ENCODE measurements around the gene FAM185A. TPM values are rescaled to one million over a fixed set of nuclear protein-coding genes. Genes with fewer than 3 reads are reported as not detected.
"Not testable (repeated sequence)": the region's sequence is repeated elsewhere in the genome, so short reads cannot be mapped to it uniquely, and the experiment has no call there.

FAM185A gene
- total RNA-seq, 2 experiments from 2014 or later: 4.5 to 4.9 TPM

DNA sequence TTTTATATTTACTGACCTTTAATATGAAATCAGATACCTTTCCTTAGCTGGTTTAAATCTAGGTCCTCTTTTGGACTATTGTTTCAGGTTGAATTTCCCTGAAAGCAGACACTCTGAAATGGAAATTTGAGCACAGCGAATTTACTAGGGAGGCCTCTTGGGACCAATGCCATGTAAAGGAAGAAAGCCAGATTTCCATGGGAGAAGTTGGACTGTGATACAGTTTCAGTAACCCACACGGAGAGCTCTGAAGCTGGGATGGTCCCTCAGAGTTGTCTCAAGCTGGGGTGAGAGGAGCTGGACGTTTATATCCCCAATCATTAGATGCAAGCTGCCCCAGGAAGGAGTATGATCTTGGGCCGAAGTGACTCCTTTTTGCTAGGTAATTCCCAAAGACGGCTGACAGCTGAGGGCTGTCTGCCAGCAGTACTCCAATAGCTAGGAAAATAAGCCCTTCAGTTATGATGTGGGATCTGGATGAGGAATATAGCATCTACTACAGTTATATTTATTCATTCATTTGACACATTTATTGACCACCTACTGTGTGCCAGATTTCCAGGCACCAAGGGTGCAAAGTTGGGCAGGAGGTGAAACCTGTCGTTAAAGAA is 14.6 kb downstream of the FAM185A start:
- H3K9me3 ChIP-seq (ENCODE audit: control insufficient read depth in 1 of 2, insufficient read depth in 1 of 2, low read length in 2 of 2); H3K36me3 ChIP-seq (ENCODE audit: insufficient read depth, low read length); H3K9me3 Mint-ChIP-seq; intact Hi-C loops (cut with DNase I, micrococcal nuclease); H3K27ac ChIP-seq (ENCODE audit: low read depth in 1 of 2, low read length in 2 of 2); H3K4me3 ChIP-seq (ENCODE audit: low read length); H3K4me1 ChIP-seq (ENCODE audit: insufficient read depth, low read length); H3K27ac Mint-ChIP-seq; POLR2A ChIA-PET; ATAC-seq (ENCODE audit: poor library complexity); H3K27me3 ChIP-seq (ENCODE audit: control insufficient read depth in 1 of 2, insufficient read depth in 2 of 2, low read length in 2 of 2); CTCF ChIA-PET; H3K4me3 Mint-ChIP-seq; H3K36me3 Mint-ChIP-seq (ENCODE audit: low read depth); H3K4me1 Mint-ChIP-seq (ENCODE audit: low read depth); DNase-seq; H3K27me3 Mint-ChIP-seq: not testable (repeated sequence)

DNA sequence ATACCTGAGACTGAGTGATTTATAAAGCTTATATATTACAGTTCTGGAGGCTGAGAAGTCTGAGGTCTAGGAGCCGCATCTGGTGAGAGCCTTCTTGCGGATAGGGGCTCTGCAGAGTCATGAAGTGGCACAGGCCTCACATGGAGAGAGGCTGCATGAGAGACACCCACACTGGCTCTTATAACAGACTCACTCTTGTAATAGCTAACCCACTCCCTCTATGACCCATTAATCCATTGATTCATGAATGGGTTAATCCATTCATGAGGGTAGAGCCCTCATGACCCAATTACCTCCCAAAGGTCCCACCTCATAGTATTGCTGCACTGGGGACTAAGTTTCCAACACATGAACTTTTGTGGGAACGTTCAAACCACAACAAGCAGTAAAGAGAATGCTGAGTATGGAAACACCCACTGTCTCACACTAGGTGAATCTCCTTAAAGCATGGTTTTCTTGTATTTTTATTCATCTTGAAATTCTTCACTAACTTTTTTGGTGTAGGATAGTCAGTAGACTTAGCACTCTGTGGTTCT is 20.9 kb downstream of the FAM185A start:
- H3K4me1 Mint-ChIP-seq (ENCODE audit: low read depth); intact Hi-C loops (cut with DNase I, micrococcal nuclease); POLR2A ChIA-PET; DNase-seq; H3K27me3 ChIP-seq (ENCODE audit: control insufficient read depth in 1 of 2, insufficient read depth in 2 of 2, low read length in 2 of 2); H3K4me1 ChIP-seq (ENCODE audit: insufficient read depth, low read length); H3K27ac ChIP-seq (ENCODE audit: low read depth in 1 of 2, low read length in 2 of 2); H3K36me3 Mint-ChIP-seq (ENCODE audit: low read depth); H3K9me3 ChIP-seq (ENCODE audit: control insufficient read depth in 1 of 2, insufficient read depth in 1 of 2, low read length in 2 of 2); CTCF ChIA-PET; H3K9me3 Mint-ChIP-seq; H3K4me3 Mint-ChIP-seq; H3K27ac Mint-ChIP-seq; H3K4me3 ChIP-seq (ENCODE audit: low read length); ATAC-seq (ENCODE audit: poor library complexity); H3K36me3 ChIP-seq (ENCODE audit: insufficient read depth, low read length); H3K27me3 Mint-ChIP-seq: not testable (repeated sequence)

DNA sequence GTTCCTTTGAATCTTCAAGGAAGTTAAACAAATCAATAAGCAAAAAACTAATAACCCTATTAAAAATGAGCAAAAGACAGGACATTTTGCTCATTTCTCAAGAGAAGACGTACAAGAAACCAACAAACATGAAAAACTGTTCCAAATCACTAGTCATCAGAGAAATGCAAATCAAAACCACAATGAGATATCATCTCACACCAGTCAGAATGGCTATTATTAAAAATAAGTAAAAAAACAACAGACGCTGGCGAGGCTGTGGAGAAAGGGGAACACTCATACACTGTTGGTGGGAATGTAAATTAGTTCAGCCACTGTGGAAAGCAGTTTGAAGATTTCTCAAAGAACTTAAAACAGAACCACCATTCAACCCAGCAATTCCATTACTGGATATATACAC is 21.7 kb downstream of the FAM185A start:
- H3K27ac Mint-ChIP-seq; H3K9me3 Mint-ChIP-seq; H3K4me1 Mint-ChIP-seq (ENCODE audit: low read depth); intact Hi-C loops (cut with DNase I, micrococcal nuclease); POLR2A ChIA-PET; ATAC-seq (ENCODE audit: poor library complexity); H3K9me3 ChIP-seq (ENCODE audit: control insufficient read depth in 1 of 2, insufficient read depth in 1 of 2, low read length in 2 of 2); H3K27ac ChIP-seq (ENCODE audit: low read depth in 1 of 2, low read length in 2 of 2); H3K4me1 ChIP-seq (ENCODE audit: insufficient read depth, low read length); H3K4me3 ChIP-seq (ENCODE audit: low read length); DNase-seq; H3K36me3 Mint-ChIP-seq (ENCODE audit: low read depth); H3K27me3 ChIP-seq (ENCODE audit: control insufficient read depth in 1 of 2, insufficient read depth in 2 of 2, low read length in 2 of 2); H3K4me3 Mint-ChIP-seq; H3K36me3 ChIP-seq (ENCODE audit: insufficient read depth, low read length); CTCF ChIA-PET; H3K27me3 Mint-ChIP-seq: not testable (repeated sequence)

DNA sequence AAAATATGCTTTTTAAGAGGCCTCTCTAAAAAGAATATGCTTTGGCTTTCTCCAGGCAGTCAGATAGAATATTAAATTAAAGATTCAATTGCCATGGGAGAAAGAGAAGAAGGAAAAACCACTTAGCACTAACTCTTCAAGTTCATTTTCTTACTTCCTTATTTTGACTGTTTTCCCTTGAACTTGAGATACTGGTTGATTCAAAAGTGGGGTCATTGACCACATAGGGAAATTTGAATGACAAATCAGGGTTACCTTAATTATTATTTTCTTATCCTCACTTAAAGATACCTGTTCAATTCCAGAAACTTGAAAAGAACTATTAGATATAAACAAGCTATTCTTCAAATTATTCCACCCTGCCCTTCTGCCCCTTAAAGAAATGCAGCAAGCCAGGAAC is 27.4 kb downstream of the FAM185A start:
- H3K27me3 ChIP-seq (ENCODE audit: control insufficient read depth in 1 of 2, insufficient read depth in 2 of 2, low read length in 2 of 2); ATAC-seq (ENCODE audit: poor library complexity); CTCF ChIA-PET; H3K4me3 ChIP-seq (ENCODE audit: low read length); H3K27me3 Mint-ChIP-seq; POLR2A ChIA-PET; H3K4me1 ChIP-seq (ENCODE audit: insufficient read depth, low read length); H3K27ac Mint-ChIP-seq; H3K4me3 Mint-ChIP-seq; H3K9me3 ChIP-seq (ENCODE audit: control insufficient read depth in 1 of 2, insufficient read depth in 1 of 2, low read length in 2 of 2); H3K27ac ChIP-seq (ENCODE audit: low read depth in 1 of 2, low read length in 2 of 2); intact Hi-C loops (cut with DNase I, micrococcal nuclease); H3K9me3 Mint-ChIP-seq; H3K36me3 ChIP-seq (ENCODE audit: insufficient read depth, low read length); H3K4me1 Mint-ChIP-seq (ENCODE audit: low read depth); DNase-seq: not testable (repeated sequence)
- H3K36me3 Mint-ChIP-seq (ENCODE audit: low read depth): peaks cover 16% of the 10 kb centered on the region

DNA sequence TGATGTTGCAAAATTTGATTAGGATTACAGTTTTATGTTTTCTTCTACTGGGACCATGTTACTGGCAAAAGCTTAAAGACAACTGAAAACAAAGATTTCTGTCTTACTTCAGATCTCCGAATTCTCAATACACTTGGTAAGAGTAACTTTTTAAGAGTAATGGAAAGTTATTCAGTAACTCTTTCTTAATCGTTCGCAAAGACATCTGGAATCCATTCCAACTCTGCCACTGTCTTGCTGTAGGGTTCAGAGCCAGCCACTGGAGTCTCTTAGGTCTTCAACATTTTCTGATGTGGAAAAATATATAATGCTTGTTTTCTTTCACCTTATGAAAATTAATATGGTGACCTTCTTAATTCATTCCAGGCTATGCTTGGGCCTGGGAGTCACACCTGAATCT is 29.9 kb downstream of the FAM185A start:
- H3K27me3 Mint-ChIP-seq; H3K36me3 ChIP-seq (ENCODE audit: insufficient read depth, low read length); H3K9me3 Mint-ChIP-seq; H3K4me3 ChIP-seq (ENCODE audit: low read length); H3K4me3 Mint-ChIP-seq; intact Hi-C loops (cut with DNase I, micrococcal nuclease); CTCF ChIA-PET; H3K27me3 ChIP-seq (ENCODE audit: control insufficient read depth in 1 of 2, insufficient read depth in 2 of 2, low read length in 2 of 2); ATAC-seq (ENCODE audit: poor library complexity); H3K27ac Mint-ChIP-seq; H3K9me3 ChIP-seq (ENCODE audit: control insufficient read depth in 1 of 2, insufficient read depth in 1 of 2, low read length in 2 of 2); POLR2A ChIA-PET; H3K4me1 ChIP-seq (ENCODE audit: insufficient read depth, low read length); H3K27ac ChIP-seq (ENCODE audit: low read depth in 1 of 2, low read length in 2 of 2); DNase-seq; H3K4me1 Mint-ChIP-seq (ENCODE audit: low read depth): not testable (repeated sequence)
- peaks cover 16% of the 10 kb centered on the region for H3K36me3 Mint-ChIP-seq (ENCODE audit: low read depth)

DNA sequence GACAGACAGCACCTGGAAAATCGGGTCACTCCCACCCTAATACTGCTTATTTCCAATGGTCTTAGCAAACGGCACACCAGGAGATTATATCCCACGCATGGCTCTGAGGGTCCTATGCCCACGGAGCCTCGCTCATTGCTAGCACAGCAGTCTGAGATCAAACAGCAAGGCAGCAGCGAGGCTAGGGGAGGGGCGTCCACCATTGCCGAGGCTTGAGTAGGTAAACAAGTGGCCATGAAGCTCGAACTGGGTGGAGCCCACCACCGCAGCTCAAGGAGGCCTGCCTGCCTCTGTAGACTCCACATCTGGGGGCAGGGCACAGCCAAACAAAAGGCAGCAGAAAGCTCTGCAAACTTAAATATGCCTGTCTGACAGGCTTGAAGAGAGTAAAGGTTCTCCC is 32.1 kb downstream of the FAM185A start:
- intact Hi-C loops (cut with DNase I, micrococcal nuclease); H3K27me3 Mint-ChIP-seq; H3K36me3 ChIP-seq (ENCODE audit: insufficient read depth, low read length): not testable (repeated sequence)

GRCh38 chr7:102788770-102789169 is 40.0 kb downstream of the FAM185A start:
- H3K27me3 ChIP-seq (ENCODE audit: control insufficient read depth in 1 of 2, insufficient read depth in 2 of 2, low read length in 2 of 2); H3K27me3 Mint-ChIP-seq; H3K27ac ChIP-seq (ENCODE audit: low read depth in 1 of 2, low read length in 2 of 2); H3K27ac Mint-ChIP-seq; DNase-seq; H3K9me3 ChIP-seq (ENCODE audit: control insufficient read depth in 1 of 2, insufficient read depth in 1 of 2, low read length in 2 of 2); H3K4me3 Mint-ChIP-seq; H3K4me3 ChIP-seq (ENCODE audit: low read length); H3K4me1 Mint-ChIP-seq (ENCODE audit: low read depth); CTCF ChIA-PET; H3K9me3 Mint-ChIP-seq; POLR2A ChIA-PET; H3K36me3 ChIP-seq (ENCODE audit: insufficient read depth, low read length); H3K4me1 ChIP-seq (ENCODE audit: insufficient read depth, low read length); intact Hi-C loops (cut with DNase I, micrococcal nuclease); ATAC-seq (ENCODE audit: poor library complexity): not testable (repeated sequence)
- peaks cover 15% of the 10 kb centered on the region for H3K36me3 Mint-ChIP-seq (ENCODE audit: low read depth)

More for the DNA sequence above, 32.1 kb downstream of the FAM185A start:
- H3K4me1 ChIP-seq (ENCODE audit: insufficient read depth, low read length); ATAC-seq (ENCODE audit: poor library complexity); H3K27me3 ChIP-seq (ENCODE audit: control insufficient read depth in 1 of 2, insufficient read depth in 2 of 2, low read length in 2 of 2); H3K9me3 ChIP-seq (ENCODE audit: control insufficient read depth in 1 of 2, insufficient read depth in 1 of 2, low read length in 2 of 2); H3K9me3 Mint-ChIP-seq; H3K27ac Mint-ChIP-seq; DNase-seq; CTCF ChIA-PET; H3K27ac ChIP-seq (ENCODE audit: low read depth in 1 of 2, low read length in 2 of 2); H3K4me1 Mint-ChIP-seq (ENCODE audit: low read depth); H3K4me3 ChIP-seq (ENCODE audit: low read length); H3K4me3 Mint-ChIP-seq; POLR2A ChIA-PET: not testable (repeated sequence)
- peaks cover 16% of the 10 kb centered on the region for H3K36me3 Mint-ChIP-seq (ENCODE audit: low read depth)

All from CD4-positive, alpha-beta T cell (primary cell).